ENCODE data around the gene GALNT6.

GALNT6 gene

DNA sequence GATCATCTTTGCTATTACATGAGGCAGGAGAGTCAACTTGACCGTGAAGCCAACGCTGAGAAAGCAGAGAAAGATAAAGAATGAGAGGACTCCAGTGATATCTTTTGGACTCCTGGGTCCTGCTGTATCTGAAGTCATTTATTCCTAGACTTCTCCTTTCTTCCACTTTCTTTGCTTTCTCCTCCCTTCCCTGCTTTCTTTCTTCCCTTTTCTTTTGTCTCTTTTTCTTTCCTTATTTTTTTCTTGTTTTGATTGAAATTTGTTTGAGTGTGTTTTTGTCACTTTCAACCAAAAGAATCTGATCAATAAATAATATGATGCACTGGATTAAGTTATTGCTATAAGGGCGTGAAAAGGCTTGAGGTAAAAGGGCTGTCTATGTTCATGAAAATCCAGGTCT, 13.4 kb upstream of the GALNT6 start:
- no peak for DNase-seq

DNA sequence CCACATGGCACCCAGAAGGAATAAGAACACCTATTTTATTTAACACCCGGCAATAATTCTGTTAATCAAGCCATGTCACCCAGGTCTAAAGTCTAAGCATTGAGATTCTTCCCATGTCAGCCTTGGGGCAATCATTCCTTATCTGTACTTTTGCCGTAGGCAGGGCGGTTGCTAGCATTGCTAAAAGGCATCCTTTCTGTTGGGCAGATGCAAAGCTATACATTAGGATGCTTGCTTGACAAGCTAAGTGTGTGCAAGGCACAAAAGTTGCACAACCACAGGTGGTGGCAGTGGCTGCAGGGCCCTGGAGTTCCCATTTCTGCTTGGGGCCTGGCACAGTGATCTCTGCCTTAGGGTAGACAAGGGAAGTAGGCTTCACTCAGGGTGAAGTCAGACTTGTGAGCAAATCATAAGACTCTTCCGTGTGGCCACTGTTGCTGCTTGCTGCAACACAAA, 12.5 kb upstream of the GALNT6 start:
- DNase-seq, result no peak

GRCh38 chr12:51403159-51403558, 12.0 kb upstream of the GALNT6 start:
- DNase-seq, result no peak

DNA sequence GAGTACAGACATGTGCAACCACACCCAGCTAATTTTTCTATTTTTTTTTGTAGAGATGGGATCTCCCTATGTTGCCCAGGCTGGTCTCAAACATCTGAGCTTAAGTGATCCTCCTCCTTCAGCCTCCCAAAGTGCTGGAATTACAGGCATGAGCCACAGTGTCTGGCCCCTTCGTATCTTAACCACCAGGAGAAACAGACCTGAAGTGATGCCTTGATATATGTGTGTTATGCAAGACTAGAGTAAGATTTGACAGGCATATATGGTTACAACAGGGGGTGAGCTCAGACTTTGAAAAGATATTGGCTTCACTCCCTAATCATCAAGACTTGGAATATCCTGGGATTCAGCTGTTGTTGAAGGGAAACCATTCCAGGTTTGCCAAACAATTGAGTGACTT, 10.7 kb upstream of the GALNT6 start:
- no peak for DNase-seq

- no peak for DNase-seq
Measured at GRCh38 chr12:51401486-51401885, 10.3 kb upstream of the GALNT6 start.

GRCh38 chr12:51401020-51401419, 9.8 kb upstream of the GALNT6 start:
- DNase-seq, result no peak

DNA sequence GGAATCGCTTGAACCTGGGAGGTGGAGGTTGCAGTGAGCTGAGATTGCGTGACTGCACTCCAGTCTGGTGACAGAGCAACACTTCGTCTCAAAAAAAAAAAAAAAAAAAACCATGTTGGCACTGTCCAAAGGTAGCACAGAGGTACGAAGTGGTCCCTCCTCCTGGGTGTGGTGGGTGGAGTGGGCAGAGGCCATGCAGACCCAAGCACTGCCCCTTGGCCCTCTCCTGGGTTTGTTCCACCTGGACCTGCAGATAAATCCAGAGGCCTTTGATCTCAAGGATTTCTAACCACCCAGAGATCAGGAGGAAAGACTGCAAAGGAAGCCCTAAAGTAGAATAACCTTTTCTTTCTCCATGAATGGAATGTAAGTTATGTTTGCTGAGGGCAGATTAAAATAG, 8.7 kb upstream of the GALNT6 start:
- DNase-seq, result no peak

GRCh38 chr12:51397670-51398069, 6.5 kb upstream of the GALNT6 start:
- no peak for DNase-seq

DNA sequence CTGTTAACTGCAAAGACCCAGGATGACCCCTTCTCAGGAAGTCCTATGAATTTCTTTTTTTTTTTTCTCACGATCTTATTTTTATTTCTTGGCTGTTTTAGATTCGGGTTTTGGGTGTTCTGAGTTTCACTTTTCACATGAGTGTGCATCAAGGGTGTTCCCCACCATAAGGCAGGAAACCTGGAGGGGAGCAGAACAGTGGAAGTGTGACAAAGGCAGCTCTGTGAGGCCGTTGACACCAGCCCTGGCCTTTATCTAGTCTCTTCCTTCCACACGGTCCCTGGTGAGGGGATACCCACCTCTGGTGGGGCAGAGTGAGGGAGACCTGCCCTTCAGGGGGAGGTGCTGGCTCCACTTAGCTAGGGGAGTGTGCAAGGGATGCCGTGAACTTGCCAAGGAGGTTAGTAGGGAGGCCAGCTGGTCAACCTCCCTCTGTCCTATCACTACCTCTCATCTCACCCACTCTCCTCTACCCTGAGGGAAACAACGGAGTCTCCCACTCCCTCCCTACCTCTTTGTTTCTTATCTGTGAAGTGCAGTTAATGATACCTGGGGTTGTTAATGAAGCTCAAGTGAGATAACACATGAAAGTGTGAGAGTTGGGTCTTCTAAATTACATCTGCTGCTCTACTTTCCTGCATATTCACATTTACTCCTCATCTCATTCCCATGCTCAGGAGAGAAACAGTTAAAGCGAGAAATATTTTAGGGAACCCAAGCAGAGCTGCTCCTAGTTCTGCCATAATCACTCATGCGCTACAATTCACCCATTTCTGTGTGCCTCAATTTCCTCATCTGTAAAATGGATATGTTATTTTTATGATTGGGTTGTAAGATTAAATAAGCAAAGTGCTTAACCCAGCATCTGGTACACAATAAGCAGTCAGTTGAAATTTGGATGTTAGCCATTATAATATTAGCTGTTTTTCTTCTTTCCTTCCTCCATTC, 4.4 kb upstream of the GALNT6 start:
- DNase-seq, result peak; percentile 32

GRCh38 chr12:51393676-51394545, 2.7 kb upstream of the GALNT6 start:
- DNase-seq, result peak; percentile 64

- DNase-seq, result peak; percentile 36
Measured at GRCh38 chr12:51392556-51393237, 1.5 kb upstream of the GALNT6 start.

DNA sequence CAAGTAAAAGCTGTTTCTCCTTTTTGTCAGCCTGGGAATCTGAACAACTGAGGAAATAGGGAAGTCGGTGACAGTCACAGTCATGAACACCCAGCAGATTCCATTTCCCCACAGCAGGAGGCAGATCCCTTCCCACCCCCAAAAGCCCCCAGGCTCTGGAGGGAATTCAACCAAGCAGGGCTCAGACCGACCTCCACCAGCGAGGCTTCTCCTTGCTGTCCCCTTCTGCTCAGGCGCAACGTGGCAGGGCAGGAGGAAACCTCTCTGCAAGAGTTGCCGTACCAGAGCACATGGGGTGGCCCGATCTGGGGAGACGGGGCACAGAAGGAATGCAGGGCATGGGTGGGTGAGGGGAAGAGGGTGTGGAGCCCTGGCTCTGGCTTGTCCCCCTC, 319 bp downstream of the GALNT6 start:
- no peak for DNase-seq

GRCh38 chr12:51390457-51390856, 749 bp downstream of the GALNT6 start:
- no peak for DNase-seq

GRCh38 chr12:51389302-51389999, 1.8 kb downstream of the GALNT6 start:
- DNase-seq, result no peak

GRCh38 chr12:51388846-51389245, 2.4 kb downstream of the GALNT6 start:
- no peak for DNase-seq

GRCh38 chr12:51388069-51388799, 3.0 kb downstream of the GALNT6 start:
- no peak for DNase-seq

GRCh38 chr12:51386351-51386750, 4.9 kb downstream of the GALNT6 start:
- DNase-seq, result no peak

DNA sequence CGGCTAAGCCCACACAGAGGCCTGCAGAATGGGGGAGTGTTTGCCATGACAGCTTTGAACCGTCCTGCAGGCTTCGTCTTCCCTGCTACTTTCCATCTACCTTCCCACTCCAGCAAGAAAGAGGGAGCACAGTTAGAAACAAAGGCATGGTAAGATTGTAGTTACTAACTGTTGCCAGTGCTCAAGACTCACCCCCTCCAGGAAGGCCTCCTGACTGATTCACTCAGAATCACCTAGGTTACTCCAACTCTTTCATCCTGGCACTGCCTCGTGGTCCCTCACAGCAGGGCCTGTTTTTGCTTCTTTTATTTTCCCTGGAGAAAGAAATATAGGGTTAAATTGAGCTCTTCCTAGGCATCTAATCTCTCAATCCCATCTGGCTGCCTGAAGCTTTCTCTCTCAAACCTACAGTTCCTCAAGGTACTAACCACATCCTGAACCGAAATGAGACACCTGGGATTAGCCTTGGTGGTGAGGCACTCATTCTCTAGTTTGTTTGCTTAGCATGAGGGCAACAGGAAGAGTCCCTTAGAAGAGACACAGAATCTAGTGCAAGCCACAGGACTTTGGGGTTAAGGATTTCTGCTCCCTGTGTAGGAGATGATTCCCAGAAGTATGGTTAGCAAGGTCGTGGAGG, 7.8 kb downstream of the GALNT6 start:
- DNase-seq, result no peak

- no peak for DNase-seq
Measured at GRCh38 chr12:51382173-51382572, 9.0 kb downstream of the GALNT6 start.

- no peak for DNase-seq
Measured at GRCh38 chr12:51381226-51382079, 9.8 kb downstream of the GALNT6 start.
